ENCODE measurements around the gene GRIK4. TPM values are rescaled to one million over a fixed set of nuclear protein-coding genes. Genes with fewer than 3 reads are reported as not detected.
A peak's percentile ranks its signal among the peaks of the same experiment; 100 is the strongest.

GRIK4 gene
- total and polyA plus RNA-seq, 2 experiments from 2014 or later: not detected

DNA sequence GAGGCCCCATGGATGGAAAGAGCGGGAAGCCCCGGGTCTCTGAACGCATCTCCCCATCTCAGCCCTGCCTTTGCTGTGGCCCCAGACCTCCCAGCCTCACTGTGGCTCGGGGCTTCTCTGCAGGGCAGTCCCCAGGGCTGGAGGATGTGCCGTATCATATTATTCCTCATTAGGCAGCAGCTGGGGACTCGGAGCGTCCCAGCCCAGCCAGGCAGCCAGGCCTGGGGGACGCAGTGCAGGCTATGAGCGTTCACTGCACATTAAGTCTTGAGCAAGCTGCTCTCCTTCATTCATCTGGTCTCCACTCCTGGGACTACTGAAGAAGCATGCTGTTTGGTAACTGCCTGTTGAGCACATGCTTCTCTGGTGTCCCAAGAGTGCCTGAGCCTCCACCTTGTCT lies 285.6 kb downstream of the GRIK4 start:
- no peaks in the 10 kb centered on the region for H3K9me3 ChIP-seq (ENCODE audit: low read depth)
- no peak overlapping the region for H3K27ac ChIP-seq
- TF ChIP-seq EZH2 (IDR thresholded peaks at IDR 0.05; ENCODE audit: insufficient read depth, poor library complexity, severe bottlenecking) (no peak), EZH2phosphoT487 (IDR thresholded peaks at IDR 0.05; ENCODE audit: insufficient read depth, low read depth) (no peak)
- H2AFZ ChIP-seq: no peak overlapping the region
- no peaks in the 10 kb centered on the region for H4K20me1 ChIP-seq (ENCODE audit: insufficient read depth)
- no peak overlapping the region for H3K9ac ChIP-seq
- no peak overlapping the region for H3K4me3 ChIP-seq
- H3K4me2 ChIP-seq (ENCODE audit: unreplicated experiment): no peak overlapping the region
- DNase-seq: no peak
- no peaks in the 10 kb centered on the region for H3K9me2 ChIP-seq (ENCODE audit: insufficient read depth)
- peaks cover 29% of the 10 kb centered on the region for H3K27me3 ChIP-seq (replicated peaks; ENCODE audit: insufficient read depth)
- no peaks in the 10 kb centered on the region for H3K79me2 ChIP-seq (ENCODE audit: insufficient read depth)
- WGBS, 2 experiments (ENCODE audit: low coverage in 1 of 2, low lambda C conversion rate in 2 of 2, missing lambda C conversion rate in 2 of 2): 29% methylated on average over 7 to 8 of the region's 9 CpGs
- no peaks in the 10 kb centered on the region for H3K4me1 ChIP-seq (ENCODE audit: insufficient read depth)
- no peaks in the 10 kb centered on the region for H3K36me3 ChIP-seq (ENCODE audit: low read depth)
- H3F3A ChIP-seq (ENCODE audit: insufficient read depth): no peaks in the 10 kb centered on the region
- in situ Hi-C loops (cut with MboI): no loop called here

DNA sequence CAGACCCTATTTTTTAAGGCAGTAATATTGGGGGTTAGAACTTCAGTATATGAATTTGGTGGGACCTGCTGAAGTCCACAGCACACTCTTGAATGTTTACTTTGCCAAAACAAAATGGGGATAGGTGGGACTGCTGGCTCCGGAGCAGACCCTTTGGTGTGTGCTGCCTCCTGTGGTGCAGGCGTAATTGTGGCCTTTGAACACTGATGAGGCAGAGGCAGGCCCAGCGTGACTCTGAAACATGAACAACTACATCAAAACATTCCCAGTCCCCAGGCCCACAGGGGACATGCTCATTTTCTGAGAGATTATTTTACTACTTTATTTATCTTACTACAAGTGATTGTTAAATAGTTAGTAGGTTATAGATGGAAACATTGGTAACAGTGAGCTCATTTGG lies 287.3 kb downstream of the GRIK4 start:
- Histone ChIP-seq H3K27me3 (replicated peaks; ENCODE audit: insufficient read depth) (peaks cover 26% of the 10 kb centered on the region), H3F3A (ENCODE audit: insufficient read depth) (no peaks in the 10 kb centered on the region), H4K20me1 (ENCODE audit: insufficient read depth) (no peaks in the 10 kb centered on the region), H2AFZ (no peak overlapping the region), H3K4me1 (ENCODE audit: insufficient read depth) (no peaks in the 10 kb centered on the region), H3K9ac (no peak overlapping the region), H3K36me3 (ENCODE audit: low read depth) (no peaks in the 10 kb centered on the region), H3K4me3 (no peak overlapping the region), H3K79me2 (ENCODE audit: insufficient read depth) (no peaks in the 10 kb centered on the region), H3K4me2 (ENCODE audit: unreplicated experiment) (no peak overlapping the region), H3K27ac (no peak overlapping the region), H3K9me2 (ENCODE audit: insufficient read depth) (no peaks in the 10 kb centered on the region), H3K9me3 (ENCODE audit: low read depth) (no peaks in the 10 kb centered on the region)
- WGBS, 2 experiments (ENCODE audit: low coverage in 1 of 2, low lambda C conversion rate in 2 of 2, missing lambda C conversion rate in 2 of 2): 74 to 75% methylated on average over 3 of the region's 3 CpGs
- no peak for TF ChIP-seq EZH2 (IDR thresholded peaks at IDR 0.05; ENCODE audit: insufficient read depth, poor library complexity, severe bottlenecking)
- no peak for TF ChIP-seq EZH2phosphoT487 (IDR thresholded peaks at IDR 0.05; ENCODE audit: insufficient read depth, low read depth)
- DNase-seq: no peak
- in situ Hi-C loops (cut with MboI): no loop called here

DNA sequence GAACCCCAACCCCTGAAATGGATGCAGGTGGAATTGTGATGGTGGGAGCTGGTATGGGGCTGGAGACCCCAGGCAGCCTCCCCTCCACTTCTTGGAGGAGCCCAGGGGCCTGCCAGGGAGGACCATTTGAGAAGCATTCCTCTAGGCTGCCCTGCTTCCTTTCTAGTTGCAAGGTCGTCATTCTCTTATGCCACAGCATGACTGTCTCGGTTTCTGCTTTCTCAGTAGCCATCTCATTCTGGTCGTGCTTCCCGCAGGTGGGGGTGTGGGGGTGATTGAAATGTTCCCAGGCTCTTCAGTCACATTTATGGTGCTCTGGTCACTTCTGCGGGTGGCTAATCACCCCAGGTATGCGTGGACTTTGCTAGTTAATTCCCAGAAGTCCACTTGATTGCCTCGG lies 288.7 kb downstream of the GRIK4 start:
- Histone ChIP-seq H4K20me1 (ENCODE audit: insufficient read depth) (no peaks in the 10 kb centered on the region), H3K27ac (no peak overlapping the region), H3K9ac (no peak overlapping the region), H3K36me3 (ENCODE audit: low read depth) (no peaks in the 10 kb centered on the region), H3K4me1 (ENCODE audit: insufficient read depth) (no peaks in the 10 kb centered on the region), H3F3A (ENCODE audit: insufficient read depth) (no peaks in the 10 kb centered on the region), H3K79me2 (ENCODE audit: insufficient read depth) (no peaks in the 10 kb centered on the region), H3K9me3 (ENCODE audit: low read depth) (no peaks in the 10 kb centered on the region), H3K4me2 (ENCODE audit: unreplicated experiment) (no peak overlapping the region), H3K27me3 (replicated peaks; ENCODE audit: insufficient read depth) (peaks cover 17% of the 10 kb centered on the region), H3K9me2 (ENCODE audit: insufficient read depth) (no peaks in the 10 kb centered on the region), H2AFZ (no peak overlapping the region), H3K4me3 (no peak overlapping the region)
- TF ChIP-seq EZH2phosphoT487 (IDR thresholded peaks at IDR 0.05; ENCODE audit: insufficient read depth, low read depth) (no peak), EZH2 (IDR thresholded peaks at IDR 0.05; ENCODE audit: insufficient read depth, poor library complexity, severe bottlenecking) (no peak)
- in situ Hi-C loops (cut with MboI): no loop called here
- no peak for DNase-seq
- WGBS, 2 experiments (ENCODE audit: low coverage in 1 of 2, low lambda C conversion rate in 2 of 2, missing lambda C conversion rate in 2 of 2): 63 to 70% methylated on average over 7 of the region's 7 CpGs

DNA sequence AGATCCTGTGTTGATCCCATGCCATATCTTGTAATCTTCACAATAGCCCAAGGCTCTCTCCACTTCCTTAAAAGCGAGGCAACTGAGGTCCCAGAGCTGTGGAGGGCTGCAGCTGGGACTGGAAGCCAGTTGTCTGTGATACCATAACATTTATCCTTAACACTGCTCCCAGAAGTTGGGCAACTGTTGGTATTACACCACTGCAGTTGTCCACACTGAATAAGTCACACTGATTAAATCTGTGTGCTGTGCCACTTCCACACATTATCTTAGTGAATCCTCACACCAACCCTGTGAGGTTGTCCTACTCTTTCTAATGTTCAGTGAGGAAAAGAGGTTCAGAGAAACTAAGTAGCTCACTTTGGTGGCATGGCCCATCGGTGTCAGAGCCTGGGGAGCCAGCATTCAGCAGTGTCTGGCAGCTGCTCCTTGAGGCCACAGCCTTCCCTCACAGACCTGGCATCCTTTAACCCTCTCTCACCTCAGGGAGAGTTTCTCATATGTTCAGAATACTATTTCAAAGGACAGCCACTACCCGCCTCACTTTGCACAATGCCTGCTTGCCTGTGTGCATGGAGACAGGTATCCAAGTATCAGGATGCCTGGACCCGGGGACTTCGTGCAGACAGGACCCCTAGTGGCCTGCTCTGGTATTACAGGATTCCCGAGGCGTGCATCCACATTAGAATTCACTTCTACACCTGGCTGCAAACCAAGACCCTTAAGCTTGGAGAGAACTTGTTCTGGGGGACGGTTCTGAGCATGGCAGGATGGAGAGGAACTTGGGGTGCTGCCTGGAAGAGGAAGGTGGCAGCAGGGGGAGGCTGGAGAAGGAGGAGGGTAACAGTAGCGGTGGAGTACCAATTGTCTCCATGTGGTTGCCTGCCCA lies 290.5 kb downstream of the GRIK4 start:
- TF ChIP-seq EZH2 (IDR thresholded peaks at IDR 0.05; ENCODE audit: insufficient read depth, poor library complexity, severe bottlenecking): no peak
- TF ChIP-seq EZH2phosphoT487 (IDR thresholded peaks at IDR 0.05; ENCODE audit: insufficient read depth, low read depth): no peak
- H3K9me3 ChIP-seq (ENCODE audit: low read depth): no peaks in the 10 kb centered on the region
- in situ Hi-C loops (cut with MboI): no loop called here
- peak; percentile 68 for DNase-seq
- H3K4me2 ChIP-seq (ENCODE audit: unreplicated experiment): no peak overlapping the region
- 25 to 26% methylated on average over 9 of the region's 9 CpGs for WGBS, 2 experiments (ENCODE audit: low coverage in 1 of 2, low lambda C conversion rate in 2 of 2, missing lambda C conversion rate in 2 of 2)
- peaks cover 12% of the 10 kb centered on the region; the same call in 1 of the 2 replicates for H3K27me3 ChIP-seq (replicated peaks; ENCODE audit: insufficient read depth)
- no peak overlapping the region for H3K9ac ChIP-seq
- H3K4me3 ChIP-seq: no peak overlapping the region
- H2AFZ ChIP-seq: no peak overlapping the region
- H4K20me1 ChIP-seq (ENCODE audit: insufficient read depth): no peaks in the 10 kb centered on the region
- H3K36me3 ChIP-seq (ENCODE audit: low read depth): no peaks in the 10 kb centered on the region
- no peaks in the 10 kb centered on the region for H3K4me1 ChIP-seq (ENCODE audit: insufficient read depth)
- no peaks in the 10 kb centered on the region for H3K9me2 ChIP-seq (ENCODE audit: insufficient read depth)
- H3K79me2 ChIP-seq (ENCODE audit: insufficient read depth): no peaks in the 10 kb centered on the region
- no peaks in the 10 kb centered on the region for H3F3A ChIP-seq (ENCODE audit: insufficient read depth)
- no peak overlapping the region for H3K27ac ChIP-seq
